Suprapubic skin (tissue), 4 donors: ENCODE results near the gene DENR. TPM values are rescaled to one million over a fixed set of nuclear protein-coding genes. Genes with fewer than 3 reads are reported as not detected.
A peak's percentile ranks its signal among the peaks of the same experiment; 100 is the strongest.

ENCODE experiments used
- DNase-seq, 2 donors: peaks; one replicate each; pipeline ENCODE4 v3.0.0-alpha.2; 2019; ENCODE audit warnings: low spot score in 2 of 2
- H3K27ac ChIP-seq: fragments of 200-600 bp; sonication (generic); one replicate; pipeline ENCODE4 v1.5.1; 2019
- H3K27me3 ChIP-seq: fragments of 200-600 bp; sonication (generic); one replicate; pipeline ENCODE4 v1.5.1; 2019
- H3K36me3 ChIP-seq: fragments of 200-600 bp; sonication (generic); one replicate; pipeline ENCODE4 v1.5.1; 2019
- H3K4me1 ChIP-seq: fragments of 200-600 bp; sonication (generic); one replicate; pipeline ENCODE4 v1.5.1; 2019
- H3K4me3 ChIP-seq: fragments of 200-600 bp; sonication (generic); one replicate; pipeline ENCODE4 v1.5.1; 2019; ENCODE audit warnings: mild to moderate bottlenecking
- H3K9me3 ChIP-seq: fragments of 200-600 bp; sonication (generic); one replicate; pipeline ENCODE4 v1.5.1; 2019
- CTCF ChIP-seq, 2 donors: fragments of 200-600 bp in 1 of 2; fragments of 450-650 bp in 1 of 2; sonication (generic) in 1 of 2; IDR thresholded peaks; one replicate each; pipeline ENCODE4 v1.5.1; 2016 to 2019; ENCODE audit warnings: antibody characterized with exemption in 2 of 2, mild to moderate bottlenecking in 1 of 2, moderate library complexity in 1 of 2
- EP300 ChIP-seq: sonication (generic); formaldehyde crosslinking; IDR thresholded peaks from one replicate; pipeline ENCODE4 v1.6.1; 2017; ENCODE audit warnings: antibody characterized with exemption
- POLR2A ChIP-seq, 2 donors: fragments of 450-650 bp; IDR thresholded peaks; one replicate each; pipeline ENCODE4 v1.6.1; 2017; ENCODE audit warnings: antibody characterized with exemption in 2 of 2, mild to moderate bottlenecking in 2 of 2, moderate library complexity in 2 of 2
- POLR2AphosphoS5 ChIP-seq, 3 donors: sonication (generic); formaldehyde crosslinking; IDR thresholded peaks; one replicate each; pipeline ENCODE4 v1.6.1; 2017; ENCODE audit warnings: antibody characterized with exemption in 3 of 3
- WGBS: methylation state at CpG from one replicate; pipeline ENCODE4 v1.1.5; 2018; 5-methylcytosine and 5-hydroxymethylcytosine counted together
- total RNA-seq, 4 donors: library from RNA; depleted of rRNA; stranded (reverse); fragments of >200 nt; gene quantifications; one replicate each; pipeline ENCODE4 v1.1.0, GENCODE V29; 2016

Gene DENR
- total RNA-seq, 4 donors from 2014 or later: 18.5 to 37.1 (median 20.5) TPM

- H3K9me3 ChIP-seq: no peaks in the 10 kb centered on the region
- DNase-seq: no peak
- no peak overlapping the region for H3K27ac ChIP-seq
- H3K27me3 ChIP-seq: no peaks in the 10 kb centered on the region
- 87% methylated on average over 27 of the region's 27 CpGs for WGBS
- H3K4me1 ChIP-seq: peaks cover 12% of the 10 kb centered on the region
- no peak overlapping the region for H3K4me3 ChIP-seq
- TF ChIP-seq CTCF (IDR thresholded peaks at IDR 0.05): no peak
- no peak for TF ChIP-seq EP300
- H3K36me3 ChIP-seq: no peaks in the 10 kb centered on the region
These were observed 22.9 kb upstream of the DENR start for GRCh38 chr12:122729583-122730214.

- DNase-seq: no peak
- no peaks in the 10 kb centered on the region for H3K27me3 ChIP-seq
- H3K27ac ChIP-seq: no peak within 1 kb of the TSS
- peaks cover 11% of the 10 kb centered on the region for H3K4me1 ChIP-seq
- H3K36me3 ChIP-seq: no peaks in the 10 kb centered on the region
- H3K4me3 ChIP-seq: peak within 1 kb of the TSS; percentile 19
- TF ChIP-seq POLR2A (IDR thresholded peaks at IDR 0.05) (no peak), POLR2AphosphoS5 (IDR thresholded peaks at IDR 0.05) (no peak), CTCF (IDR thresholded peaks at IDR 0.05) (no peak), EP300 (no peak)
- WGBS: 65% methylated on average over 30 of the region's 32 CpGs
- no peaks in the 10 kb centered on the region for H3K9me3 ChIP-seq
These were observed 22.2 kb upstream of the DENR start, which contains the start of gene HCAR1 for GRCh38 chr12:122730215-122731014. Gene HCAR1 (minus strand): TSS chr12:122730844. CDS start chr12:122730339, 505 bp downstream.

DNA sequence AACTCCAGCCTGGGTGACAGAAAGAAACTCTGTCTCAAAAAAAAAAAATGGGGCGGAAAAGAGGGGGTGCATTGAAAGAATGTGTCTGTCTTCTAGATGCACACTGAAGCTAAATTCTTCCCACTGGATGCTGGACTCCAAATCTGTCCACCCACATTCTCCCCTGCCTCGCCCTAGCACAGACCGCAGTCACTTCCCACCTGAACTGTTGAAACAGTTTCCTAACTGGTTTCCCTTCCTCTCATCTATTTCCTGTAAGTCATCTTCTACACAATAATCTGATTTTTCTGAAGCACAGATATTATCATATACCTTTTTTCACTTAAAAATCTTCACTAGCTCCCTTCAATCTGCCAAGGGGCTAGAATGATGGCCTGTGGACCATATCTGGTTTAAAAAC is 20.5 kb upstream of the DENR start:
- Histone ChIP-seq H3K36me3 (no peaks in the 10 kb centered on the region), H3K27ac (no peak overlapping the region), H3K9me3 (no peaks in the 10 kb centered on the region), H3K4me1 (no peaks in the 10 kb centered on the region), H3K4me3 (no peak overlapping the region), H3K27me3 (no peaks in the 10 kb centered on the region)
- 78% methylated on average over 3 of the region's 3 CpGs for WGBS
- DNase-seq: no peak
- TF ChIP-seq POLR2A (IDR thresholded peaks at IDR 0.05): no peak
- no peak for TF ChIP-seq EP300
- no peak for TF ChIP-seq CTCF (IDR thresholded peaks at IDR 0.05)
- TF ChIP-seq POLR2AphosphoS5 (IDR thresholded peaks at IDR 0.05): no peak

GRCh38 chr12:122732611-122733010 is 20.0 kb upstream of the DENR start:
- no peaks in the 10 kb centered on the region for H3K4me1 ChIP-seq
- WGBS: 90% methylated on average over 4 of the region's 4 CpGs
- no peak for DNase-seq
- no peaks in the 10 kb centered on the region for H3K36me3 ChIP-seq
- TF ChIP-seq POLR2A (IDR thresholded peaks at IDR 0.05) (no peak), EP300 (no peak), POLR2AphosphoS5 (IDR thresholded peaks at IDR 0.05) (no peak), CTCF (IDR thresholded peaks at IDR 0.05) (no peak)
- H3K9me3 ChIP-seq: no peaks in the 10 kb centered on the region
- H3K27ac ChIP-seq: no peak overlapping the region
- no peak overlapping the region for H3K4me3 ChIP-seq
- H3K27me3 ChIP-seq: no peaks in the 10 kb centered on the region

- Histone ChIP-seq H3K4me1 (no peaks in the 10 kb centered on the region), H3K27me3 (no peaks in the 10 kb centered on the region), H3K4me3 (no peak overlapping the region), H3K27ac (no peak overlapping the region), H3K9me3 (no peaks in the 10 kb centered on the region), H3K36me3 (no peaks in the 10 kb centered on the region)
- DNase-seq: no peak
- TF ChIP-seq POLR2AphosphoS5 (IDR thresholded peaks at IDR 0.05) (no peak), POLR2A (IDR thresholded peaks at IDR 0.05) (no peak), EP300 (no peak), CTCF (IDR thresholded peaks at IDR 0.05) (no peak)
- 79% methylated on average over 7 of the region's 7 CpGs for WGBS
These were observed 14.1 kb upstream of the DENR start for GRCh38 chr12:122738571-122738970.
